DLD1 (cell line): ENCODE data around the gene TPCN2.
"Not testable (repeated sequence)": the region's sequence is repeated elsewhere in the genome, so short reads cannot be mapped to it uniquely, and the experiment has no call there.

Experiments used
- in situ Hi-C: cut with HindIII; loops from 2 replicates; pipeline ENCODE4 v1.10.0; 2017; ENCODE audit warnings: low sequenced_read_pairs

The TPCN2 gene

DNA sequence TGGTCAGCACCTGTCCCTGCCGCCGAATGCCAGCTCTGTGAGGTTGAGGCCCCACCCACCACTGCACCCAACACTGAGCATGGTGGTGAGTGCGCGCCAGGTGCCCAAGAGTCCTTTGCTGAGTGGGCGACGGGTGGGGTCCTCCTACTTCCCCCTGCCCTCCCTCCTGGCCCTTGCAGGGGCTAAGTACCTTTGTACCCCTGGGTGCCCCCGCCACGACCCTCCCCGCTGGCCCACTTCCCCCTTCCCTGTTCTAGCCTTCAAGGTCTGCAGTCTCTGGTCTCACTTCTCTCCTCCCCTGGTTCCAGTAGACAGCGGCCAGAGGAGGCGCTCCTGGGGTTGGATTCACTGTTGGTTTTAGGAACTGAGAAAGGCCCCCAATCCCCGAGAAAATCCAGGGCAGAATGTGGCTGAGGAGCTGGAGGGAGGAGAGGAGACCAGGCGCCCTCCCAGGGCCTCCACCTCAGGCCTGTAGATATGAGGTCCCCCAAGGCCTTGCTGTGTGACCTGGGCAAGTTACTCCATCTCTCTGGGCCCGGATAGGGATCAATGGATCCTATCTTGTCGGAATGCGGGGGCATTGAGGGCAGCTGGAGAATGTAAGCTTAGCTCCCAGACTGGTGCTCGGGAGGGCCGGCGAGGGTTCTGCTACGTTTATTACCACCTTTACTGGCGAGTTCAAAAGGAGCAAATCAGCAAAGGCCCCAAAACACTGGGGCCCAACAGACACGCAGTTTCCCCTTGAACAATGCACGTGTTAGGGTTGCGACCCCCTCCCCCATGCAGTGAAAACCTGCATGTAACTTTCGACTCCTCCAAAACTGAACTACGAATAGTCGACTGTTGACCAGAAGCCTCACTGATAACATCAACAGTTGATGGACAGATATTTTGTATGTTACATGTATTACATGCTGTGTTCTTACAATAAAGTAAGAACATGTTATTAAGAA is 75.1 kb downstream of the TPCN2 start:
- in situ Hi-C loops = no loop called here

DNA sequence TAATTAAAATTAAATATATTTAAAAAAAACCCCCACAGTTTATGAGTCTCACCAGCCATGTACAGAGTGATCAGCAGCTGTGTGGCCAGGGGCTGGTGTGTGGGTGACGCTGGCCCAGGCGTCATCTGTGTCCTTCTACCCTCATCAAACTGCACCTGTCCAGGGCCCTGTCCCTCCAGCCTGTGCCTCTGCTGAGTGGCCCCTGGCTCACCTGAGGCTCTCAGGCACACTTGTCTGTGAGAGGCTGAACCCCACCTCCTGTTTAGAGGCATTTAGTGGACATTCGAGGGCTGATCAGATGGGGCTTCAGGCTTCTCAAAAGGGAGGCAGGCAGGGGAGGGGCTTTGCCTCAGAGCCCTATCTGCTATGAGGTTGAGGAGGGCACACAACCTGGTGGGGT is 77.1 kb downstream of the TPCN2 start:
- in situ Hi-C loops = no loop called here

DNA sequence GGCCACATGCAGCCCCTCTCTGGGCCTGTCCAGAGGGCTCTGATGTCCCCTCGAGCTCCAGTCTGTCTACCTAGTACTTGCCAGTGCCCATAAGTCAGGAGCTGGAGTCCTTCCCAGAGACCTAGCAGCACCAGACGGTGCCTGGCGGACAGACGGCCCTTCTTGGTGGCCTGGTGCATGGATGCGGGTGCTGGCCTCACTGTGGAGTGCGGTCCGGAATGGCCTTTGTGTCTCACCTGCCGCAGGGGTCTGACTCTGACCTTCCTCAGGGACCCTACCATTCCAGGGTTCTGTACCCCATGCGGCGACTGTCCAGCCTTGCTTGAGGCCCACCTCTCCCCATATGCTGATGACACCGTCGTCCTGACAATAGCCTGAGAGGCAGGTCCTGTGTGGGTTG is 77.6 kb downstream of the TPCN2 start:
- in situ Hi-C loops = no loop called here

DNA sequence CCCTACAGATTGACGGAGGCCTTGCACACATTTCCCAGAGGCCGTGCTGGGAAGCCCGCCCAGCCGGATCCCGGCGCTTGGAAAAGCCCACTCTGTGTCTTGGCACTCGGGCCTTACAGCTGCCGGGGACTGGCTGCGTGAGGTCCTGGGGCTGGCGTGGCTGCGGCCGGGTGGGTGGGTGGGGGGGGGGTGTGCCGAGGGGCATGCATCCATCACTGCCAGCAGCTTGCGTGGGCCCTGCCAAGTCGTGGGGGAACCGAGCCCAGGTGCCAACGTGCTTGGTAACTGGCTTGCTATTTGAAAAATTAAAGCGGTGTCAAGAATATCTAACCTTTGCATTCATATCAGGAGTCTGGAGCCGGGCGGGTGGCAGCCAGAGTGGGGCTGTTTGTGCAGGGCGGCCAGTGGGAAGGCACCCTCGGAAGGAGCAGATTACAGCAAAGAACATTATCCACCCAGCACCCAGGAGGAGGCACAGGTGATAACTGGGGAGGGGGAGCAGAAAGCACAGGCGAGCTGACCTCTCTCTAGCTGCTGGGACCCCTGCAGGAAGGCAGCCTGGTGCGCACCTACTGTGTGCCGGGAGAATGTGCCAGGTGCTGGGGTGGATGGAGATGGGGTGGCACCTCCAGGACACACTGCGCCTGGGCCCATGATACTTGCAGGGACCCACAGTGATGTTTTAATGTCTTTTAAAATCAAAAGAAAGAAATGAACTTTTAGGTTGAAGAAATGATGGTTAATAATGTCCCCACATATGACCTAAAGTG is 78.5 kb downstream of the TPCN2 start:
- in situ Hi-C loops = no loop called here

DNA sequence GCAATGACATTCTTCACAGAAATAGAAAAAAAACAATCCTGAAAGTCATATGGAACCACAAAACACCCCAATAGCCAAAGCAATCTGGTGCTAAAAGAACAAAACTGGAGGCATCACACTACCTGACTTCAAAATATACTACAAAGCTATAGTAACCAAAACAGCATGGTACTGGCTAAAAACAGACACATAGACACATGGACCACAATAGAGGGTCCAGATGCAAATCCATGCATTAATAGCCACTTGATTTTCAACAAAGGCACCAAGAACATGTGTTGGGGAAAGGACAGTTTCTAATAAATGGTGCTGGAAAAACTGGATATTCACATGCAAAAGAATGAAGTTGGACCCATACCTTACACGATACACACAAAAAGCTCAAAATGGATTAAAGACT is 79.2 kb downstream of the TPCN2 start:
- in situ Hi-C loops = no loop called here

DNA sequence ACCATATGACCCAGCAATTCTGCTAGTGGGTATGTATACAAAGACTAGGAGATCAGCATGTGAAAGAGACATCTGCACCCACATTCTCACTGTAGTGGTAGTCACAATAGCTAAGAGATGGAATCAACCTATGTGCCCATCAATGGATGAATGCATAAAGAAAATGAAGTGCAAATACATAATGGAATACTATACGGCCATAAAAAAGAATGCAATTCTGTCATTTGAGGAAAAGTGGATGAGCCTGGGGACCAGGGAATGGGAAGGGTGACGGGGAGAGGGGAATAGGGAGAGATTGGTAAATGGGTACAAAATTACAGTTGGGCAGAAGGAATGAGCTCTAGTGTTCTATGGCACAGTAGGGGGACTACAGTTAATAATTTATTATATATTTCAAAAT is 80.3 kb downstream of the TPCN2 start:
- in situ Hi-C loops = no loop called here

DNA sequence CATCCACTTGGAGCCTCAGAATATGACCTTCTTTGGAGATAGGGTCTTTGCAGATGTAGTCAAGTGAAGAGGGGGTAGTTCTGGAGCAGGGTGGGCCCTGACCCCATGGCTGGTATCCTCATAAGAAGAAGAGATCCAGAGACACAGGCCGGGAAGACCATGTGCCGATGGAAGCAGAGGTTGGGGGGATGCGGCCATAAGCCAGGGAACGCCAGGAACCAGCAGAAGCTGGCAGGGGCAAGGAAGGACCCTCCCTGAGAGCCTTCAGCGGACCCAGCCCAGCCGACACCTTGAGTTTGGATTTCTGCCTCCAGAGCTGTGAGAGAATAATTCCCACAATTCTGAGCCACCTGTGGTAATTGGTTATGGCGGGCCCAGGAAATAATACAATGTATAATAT is 80.9 kb downstream of the TPCN2 start:
- in situ Hi-C loops = no loop called here

DNA sequence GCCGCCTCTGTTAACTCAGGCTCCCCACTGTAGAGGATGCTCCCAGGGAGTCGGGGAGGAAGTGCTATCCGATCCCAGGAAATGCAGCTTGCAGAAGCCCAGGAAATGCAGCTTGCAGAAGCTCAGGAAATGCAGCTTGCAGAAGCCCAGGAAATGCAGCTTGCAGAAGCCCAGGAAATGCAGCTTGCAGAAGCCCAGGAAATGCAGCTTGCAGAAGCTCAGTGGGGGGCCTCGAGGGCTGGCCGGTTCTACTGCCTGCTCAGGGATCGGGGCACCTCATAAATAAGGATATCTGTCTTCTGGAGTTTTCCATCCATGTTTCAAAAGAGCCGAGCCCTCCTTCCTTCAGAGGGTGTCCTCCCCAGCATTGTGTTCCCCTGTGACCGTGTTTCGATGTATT is 81.9 kb downstream of the TPCN2 start:
- in situ Hi-C loops = no loop called here

DNA sequence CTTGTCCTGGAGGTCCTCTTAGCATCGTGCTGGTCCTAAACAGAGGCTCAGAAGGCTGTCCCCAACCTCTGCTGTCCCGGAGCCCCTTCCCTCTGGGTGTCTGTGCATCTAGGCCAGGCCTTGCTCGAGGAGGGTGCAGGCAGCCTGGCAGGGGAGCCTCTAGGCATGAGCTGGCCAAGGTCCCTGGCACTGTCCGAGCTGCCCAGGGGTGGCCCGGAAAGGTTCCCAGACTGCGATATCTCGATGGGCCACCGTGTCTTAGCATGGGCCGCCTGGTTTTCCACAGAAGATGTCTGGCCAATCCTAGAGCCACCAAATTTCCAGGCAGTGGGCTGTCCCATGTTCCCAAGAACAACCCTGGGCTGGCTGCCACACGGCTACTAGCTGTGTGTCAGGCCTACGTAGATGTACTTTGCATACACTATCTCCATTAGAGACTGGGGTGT is 82.4 kb downstream of the TPCN2 start:
- in situ Hi-C loops = no loop called here

DNA sequence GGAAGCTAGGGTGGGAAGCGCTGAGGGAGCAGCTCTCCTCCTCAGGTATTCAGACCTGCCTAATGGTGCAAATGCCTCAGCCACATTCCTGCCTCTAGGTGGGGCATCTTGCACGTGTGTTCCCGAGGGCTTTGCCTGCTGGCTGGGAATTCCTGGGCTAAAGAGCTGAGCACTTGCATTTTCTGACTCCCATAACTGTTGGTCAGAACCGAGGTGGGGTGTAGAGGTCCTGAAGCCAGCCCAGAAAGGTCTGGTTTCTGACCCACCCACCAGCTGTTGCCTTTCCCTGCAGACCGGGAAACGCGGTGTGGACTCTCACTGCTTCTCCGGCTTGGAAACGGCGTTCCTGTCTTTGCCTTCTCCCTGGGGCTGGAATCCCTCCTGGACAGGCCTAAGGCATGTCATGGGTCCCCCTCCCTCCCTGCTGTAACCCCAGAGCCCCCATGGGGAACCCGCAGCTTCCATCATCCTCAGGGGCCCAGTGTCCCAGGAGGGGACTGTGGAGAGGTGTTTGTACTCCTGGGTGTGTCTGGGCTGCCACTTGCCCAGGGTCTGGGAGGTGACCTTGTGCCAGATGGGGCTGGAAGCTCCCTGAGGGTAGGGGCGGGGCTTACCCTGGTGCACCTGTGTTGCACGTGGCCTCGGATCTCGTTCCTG is 83.0 kb downstream of the TPCN2 start:
- in situ Hi-C loops = no loop called here

DNA sequence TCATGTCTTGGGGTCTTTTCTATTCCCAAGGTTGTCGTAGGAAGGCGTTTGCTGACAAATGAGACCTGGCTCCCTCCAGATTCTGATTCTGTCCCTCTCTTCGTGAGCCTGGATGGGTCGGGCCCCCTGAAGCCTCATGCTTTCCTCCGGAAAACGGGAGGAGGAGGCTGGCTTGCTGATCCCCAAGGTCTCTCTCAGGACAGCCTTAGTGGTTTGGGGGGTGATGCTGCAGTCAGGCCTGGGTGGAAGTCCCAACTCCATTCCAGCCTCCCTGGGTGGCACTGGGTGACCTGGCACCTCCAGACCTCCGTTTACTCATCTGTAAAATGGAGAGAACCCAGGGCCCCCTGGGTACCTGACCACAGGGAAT is 83.6 kb downstream of the TPCN2 start:
- in situ Hi-C loops = no loop called here

DNA sequence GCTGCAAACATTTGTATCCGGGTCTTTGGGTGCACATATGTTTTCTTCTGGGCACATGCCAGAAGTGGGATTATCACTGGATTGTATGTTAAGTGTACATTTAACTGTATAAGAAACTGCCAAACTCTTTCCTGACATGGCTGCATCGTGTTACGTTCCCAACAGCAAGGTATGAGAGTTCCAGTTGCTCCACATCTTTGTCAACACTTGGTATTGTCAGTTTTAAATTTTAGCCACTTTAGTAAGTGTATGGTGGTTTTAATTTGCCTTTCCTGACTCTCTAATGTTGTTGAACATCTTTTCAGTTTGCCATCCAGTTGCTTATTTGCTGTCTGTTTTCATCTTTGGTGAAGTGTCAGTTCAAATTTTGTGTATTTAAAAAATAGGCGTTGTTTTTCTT is 84.5 kb downstream of the TPCN2 start:
- in situ Hi-C loops = no loop called here

DNA sequence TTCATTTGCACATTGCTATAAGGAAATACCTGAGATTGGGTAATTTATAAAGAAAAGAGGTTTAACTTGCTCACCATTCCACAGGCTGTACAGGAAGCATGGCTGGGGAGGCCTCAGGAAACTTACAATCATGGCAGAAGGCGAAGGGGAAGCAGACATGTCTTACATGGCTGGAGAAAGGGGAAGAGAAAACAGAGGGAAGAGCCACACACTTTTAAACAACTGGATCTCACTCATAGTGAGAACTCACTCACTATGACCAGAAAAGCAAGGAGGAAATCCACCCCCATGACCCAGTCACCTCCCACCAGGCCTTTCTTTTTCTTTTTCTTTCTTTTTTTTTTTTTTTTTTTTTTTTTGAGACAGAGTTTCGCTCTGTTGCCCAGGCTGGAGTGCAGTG is 85.5 kb downstream of the TPCN2 start:
- in situ Hi-C loops = not testable (repeated sequence)

DNA sequence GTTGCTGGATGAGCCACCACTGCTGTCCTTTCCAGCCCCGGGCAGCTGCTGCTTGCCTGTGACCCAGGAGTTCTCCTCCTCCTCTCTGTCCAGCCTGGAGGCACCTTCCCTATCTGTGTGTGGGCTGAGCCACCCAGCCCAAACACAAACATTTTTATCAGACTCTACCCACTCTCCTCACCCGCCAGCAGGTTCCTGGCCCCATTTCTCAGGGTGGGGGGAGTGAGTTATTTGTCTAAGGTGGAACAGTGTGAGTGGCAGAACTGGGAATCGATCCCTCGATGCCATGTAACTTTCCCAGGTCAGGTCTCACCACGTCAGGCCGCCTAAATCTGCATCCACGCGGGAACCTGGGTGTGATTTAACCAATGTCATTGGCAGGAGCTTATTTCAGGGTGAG is 86.2 kb downstream of the TPCN2 start:
- in situ Hi-C loops = no loop called here

DNA sequence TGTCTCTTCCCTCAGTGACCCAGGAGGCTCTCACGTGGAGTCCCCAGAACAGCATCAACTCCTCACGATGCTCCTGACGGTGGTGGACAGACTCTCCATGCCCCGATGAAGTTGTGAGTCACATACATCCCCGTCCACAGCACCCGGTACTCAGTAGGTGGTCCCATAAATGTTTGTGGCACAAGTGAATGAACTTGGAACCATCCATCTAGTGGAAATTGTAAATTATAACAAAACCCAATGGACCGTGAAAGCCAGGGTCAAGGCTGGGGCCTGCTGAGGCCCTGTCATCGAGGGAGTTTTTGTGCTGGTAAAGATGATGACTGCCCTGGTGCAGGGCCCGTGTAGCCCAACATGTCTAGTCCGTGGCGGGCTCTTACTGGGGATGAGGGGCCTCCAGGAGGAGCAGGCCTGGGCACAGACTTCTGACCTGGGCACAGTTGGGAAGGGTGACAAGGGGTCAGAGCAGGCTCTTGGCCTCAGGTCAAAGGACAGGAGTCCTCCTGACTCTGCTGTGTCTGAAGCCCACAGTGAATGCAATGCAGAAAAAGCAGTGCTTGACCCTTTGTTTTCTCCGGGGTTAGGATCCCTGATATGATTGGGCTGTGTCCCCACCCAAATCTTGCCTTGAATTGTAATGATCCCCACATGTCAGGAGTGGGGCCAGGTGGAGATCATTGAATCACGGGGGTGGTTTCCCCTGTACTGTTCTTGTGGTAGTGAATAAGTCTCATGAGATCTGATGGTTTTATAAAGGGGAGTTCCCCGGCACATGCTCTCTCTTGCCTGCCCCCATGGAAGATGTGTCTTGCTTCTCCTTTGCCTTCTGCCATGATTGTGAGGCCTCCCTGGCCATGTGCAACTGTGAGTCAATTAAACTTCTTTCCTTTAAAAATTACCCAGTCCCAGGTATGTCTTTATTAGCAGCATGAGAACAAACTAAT is 87.0 kb downstream of the TPCN2 start:
- in situ Hi-C loops = no loop called here

DNA sequence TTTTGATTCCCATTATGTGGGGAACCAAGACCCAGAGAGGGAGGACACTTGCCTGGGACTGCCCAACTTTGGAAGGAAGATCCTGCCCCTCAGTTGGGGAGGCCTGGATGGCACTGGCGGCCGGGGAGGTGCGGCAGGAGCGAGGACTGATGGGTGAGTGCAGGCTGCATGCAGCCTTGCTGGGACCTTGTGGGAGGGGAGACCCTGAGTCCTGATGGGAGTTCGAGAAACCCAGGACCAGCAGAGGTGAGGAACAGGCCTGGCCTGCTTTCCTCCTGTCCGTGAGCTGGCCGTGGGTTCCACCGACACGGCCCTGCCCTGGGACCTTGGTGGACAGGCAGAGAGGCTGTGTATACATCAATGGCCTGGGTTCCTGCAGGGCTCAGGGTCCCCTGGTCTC is 87.7 kb downstream of the TPCN2 start:
- in situ Hi-C loops = no loop called here

DNA sequence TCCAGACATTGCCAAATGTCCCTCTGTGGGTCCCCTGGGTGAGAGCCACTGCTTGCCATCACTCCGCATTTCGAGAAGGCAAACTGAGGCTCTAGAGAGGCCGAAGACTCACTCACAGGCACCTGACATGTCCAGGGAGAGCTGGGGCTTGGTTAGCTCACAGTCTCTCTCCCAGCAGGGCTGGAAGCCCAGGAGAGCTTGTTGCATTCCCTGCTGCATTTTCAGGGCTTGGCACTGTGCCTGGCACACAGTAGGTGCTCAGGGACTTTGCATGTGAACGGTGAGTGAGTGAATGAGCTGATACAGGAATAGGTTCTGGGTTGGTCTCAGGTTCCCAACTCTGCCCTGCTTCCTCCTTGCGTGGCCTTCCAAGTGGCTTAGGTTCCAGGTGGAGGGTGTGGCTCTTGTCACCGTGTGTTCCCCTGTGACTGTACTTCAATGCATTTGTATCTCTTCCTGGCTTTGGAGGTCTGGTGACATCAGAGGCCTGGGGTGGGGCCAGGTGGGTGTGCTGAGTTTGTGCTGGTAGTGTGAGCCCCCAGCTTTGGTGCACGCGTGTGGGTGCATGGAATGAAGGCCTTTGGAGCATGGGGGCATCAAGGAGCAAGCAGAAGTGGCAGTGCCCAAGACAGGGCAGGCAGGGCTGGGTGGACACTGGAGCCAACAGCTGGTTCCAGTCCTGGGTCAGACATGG is 88.6 kb downstream of the TPCN2 start:
- in situ Hi-C loops = no loop called here

DNA sequence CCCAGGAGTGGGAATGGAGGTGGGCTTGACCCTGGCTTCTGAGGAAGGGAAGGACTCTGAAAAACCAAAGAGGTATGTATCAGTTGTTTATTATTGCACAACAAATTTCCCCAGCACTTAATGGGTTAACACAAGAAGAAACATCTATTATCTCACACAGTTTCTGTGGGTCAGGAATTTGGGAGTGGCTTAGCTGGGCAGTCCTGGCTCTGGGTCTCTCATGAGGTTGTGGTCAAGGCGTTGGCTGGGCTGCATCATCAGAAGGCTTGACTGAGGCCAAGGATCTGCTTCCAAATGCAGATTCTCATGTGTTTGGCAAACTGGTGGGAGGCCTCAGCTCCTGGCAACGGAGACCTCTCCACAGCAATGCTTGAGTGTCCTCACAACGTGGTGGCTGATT is 89.5 kb downstream of the TPCN2 start:
- in situ Hi-C loops = no loop called here

DNA sequence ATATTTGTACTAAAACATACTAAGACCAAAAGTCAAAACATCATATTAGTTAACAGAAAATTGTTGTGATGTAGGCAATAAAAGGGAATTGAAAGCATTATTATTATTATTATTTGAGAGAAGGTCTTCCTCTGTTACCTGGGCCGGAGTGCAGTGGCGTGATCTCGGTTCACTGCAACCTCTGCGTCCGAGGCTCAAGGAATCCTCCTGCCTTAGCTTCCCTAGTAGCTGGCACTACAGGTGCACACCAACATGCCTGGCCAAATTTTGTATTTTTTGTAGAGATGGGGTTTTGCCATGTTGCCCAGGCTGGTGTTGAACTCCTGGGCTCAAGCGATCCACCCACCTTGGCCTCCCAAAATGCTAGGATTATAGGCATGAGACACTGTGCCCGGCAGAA is 91.4 kb downstream of the TPCN2 start:
- in situ Hi-C loops = not testable (repeated sequence)

DNA sequence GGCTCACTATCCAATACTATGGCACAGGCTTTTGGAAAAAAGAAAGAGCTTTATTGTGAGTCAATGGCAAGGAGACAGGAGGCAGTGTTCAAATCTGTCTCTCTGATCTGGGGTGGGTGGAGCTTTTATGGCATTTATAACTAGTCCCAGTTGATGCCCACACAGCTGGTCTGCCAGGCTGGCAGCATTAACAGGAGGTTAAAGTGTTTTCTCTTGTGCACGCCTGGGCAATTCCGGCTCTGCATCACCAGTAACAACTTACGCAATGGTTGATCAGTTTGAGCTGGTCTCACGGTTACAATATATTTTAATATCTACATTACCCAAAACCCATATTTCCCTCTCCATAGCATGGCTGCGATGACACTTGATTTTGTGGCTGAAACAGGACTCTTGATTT is 91.9 kb downstream of the TPCN2 start:
- in situ Hi-C loops = no loop called here
